Activated CD4-positive, alpha-beta T cell treated with anti-CD3 and anti-CD28 coated beads for 24 hours (primary cell): ENCODE data around the gene KHSRP.

Experiments used
- DNase-seq, 2 donors: peaks; one replicate each; pipeline ENCODE4 v3.0.0-alpha.2; 2020; ENCODE audit warnings: low read depth in 2 of 2

The KHSRP gene, protein sequence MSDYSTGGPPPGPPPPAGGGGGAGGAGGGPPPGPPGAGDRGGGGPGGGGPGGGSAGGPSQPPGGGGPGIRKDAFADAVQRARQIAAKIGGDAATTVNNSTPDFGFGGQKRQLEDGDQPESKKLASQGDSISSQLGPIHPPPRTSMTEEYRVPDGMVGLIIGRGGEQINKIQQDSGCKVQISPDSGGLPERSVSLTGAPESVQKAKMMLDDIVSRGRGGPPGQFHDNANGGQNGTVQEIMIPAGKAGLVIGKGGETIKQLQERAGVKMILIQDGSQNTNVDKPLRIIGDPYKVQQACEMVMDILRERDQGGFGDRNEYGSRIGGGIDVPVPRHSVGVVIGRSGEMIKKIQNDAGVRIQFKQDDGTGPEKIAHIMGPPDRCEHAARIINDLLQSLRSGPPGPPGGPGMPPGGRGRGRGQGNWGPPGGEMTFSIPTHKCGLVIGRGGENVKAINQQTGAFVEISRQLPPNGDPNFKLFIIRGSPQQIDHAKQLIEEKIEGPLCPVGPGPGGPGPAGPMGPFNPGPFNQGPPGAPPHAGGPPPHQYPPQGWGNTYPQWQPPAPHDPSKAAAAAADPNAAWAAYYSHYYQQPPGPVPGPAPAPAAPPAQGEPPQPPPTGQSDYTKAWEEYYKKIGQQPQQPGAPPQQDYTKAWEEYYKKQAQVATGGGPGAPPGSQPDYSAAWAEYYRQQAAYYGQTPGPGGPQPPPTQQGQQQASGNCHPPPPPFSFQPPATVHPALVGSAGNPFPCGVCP

DNA sequence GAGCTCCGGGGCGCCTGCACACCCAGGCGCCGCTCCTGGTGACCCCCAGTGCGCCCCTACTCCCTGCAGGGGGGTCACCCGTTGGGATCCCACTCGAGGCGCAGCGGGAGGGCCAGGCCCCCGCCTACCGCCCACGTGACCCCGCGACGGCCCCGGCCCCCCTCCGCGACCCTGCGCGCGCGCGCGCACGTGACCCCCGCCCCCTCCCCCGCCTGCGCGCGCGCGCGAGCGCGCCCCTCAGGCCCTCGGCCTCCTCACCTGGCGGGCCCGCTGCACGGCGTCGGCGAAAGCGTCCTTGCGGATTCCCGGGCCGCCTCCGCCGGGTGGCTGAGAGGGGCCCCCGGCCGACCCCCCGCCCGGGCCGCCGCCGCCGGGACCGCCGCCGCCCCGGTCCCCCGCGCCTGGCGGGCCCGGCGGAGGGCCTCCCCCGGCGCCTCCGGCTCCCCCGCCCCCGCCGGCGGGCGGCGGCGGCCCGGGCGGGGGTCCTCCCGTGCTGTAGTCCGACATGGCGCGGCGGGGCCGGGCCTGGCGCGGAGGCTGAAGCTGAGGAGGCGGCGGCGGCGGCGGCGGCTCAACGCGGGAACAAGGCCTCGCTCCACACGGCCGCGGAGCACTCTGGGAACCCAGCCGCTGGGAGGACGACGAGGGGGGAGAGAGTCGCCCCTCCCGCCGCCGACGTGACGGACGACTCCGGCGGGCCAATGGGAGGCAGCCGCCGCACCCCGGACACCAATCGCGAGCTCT is at the start of gene KHSRP:
Gene KHSRP, minus strand, starts transcription at position 617 of the 744 bp plus-strand sequence. Its CDS starts 110 bp downstream, at position 507.
- peak in 1 of 2 donors; percentile 26 for DNase-seq

DNA sequence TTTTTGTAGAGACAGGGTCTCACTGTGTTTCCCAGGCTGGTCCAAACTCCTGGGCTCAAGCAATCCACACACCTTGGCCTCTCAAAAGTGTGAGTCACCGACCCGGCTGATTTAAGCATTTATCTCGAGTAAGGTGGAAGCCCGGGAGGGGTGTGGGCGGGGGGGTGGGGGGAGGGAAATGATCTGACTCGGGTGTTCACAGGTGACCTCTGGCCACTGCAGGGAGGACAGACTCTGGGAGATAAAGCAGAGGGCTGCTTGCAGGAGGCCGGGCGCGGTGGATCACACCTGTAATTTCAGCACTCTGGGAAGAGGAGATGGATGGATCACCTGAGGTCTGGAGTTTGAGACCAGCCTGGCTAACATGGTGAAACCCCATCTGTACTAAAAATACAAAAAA is 49.0 kb upstream of the KHSRP start:
- DNase-seq, result no peak

DNA sequence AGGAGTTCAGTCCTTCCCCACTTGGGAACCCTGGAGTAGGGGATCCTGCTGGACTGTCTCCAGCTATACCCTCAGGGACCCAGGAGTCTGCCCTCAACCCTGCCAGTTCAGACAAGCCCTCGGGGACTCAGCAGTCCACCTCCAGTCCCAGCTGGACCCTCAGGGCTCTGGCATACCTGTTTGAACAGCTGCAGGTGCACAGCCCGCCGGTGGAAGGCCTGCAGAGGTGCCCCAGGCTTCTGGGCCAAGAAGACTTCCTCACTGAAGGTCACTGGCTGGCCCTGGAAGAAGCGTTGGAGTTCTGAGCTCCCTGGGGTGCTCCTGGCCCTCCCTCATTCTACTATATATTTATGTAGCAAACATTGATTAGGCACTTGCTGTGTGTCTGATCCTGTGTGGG is 48.1 kb upstream of the KHSRP start:
- DNase-seq, result no peak

DNA sequence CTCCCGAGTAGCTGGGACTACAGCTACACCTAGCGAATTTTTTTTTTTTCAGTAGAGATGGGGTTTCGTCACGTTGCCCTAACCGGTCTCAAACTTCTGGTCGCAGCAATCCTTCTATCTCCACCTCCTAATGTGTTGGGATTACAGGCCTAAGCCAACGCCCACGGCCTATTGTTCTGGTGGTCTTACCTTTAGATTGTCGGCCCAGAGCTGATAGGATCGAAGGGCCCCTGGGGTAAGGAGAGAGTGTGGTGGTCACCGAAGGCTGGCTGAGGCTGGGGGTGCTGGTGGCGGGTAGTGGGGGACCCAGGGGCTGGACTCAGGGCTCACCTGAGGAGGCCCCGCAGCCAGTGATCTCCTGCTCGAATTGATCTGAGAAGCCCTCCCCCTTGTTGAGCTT is 46.5 kb upstream of the KHSRP start:
- no peak for DNase-seq

DNA sequence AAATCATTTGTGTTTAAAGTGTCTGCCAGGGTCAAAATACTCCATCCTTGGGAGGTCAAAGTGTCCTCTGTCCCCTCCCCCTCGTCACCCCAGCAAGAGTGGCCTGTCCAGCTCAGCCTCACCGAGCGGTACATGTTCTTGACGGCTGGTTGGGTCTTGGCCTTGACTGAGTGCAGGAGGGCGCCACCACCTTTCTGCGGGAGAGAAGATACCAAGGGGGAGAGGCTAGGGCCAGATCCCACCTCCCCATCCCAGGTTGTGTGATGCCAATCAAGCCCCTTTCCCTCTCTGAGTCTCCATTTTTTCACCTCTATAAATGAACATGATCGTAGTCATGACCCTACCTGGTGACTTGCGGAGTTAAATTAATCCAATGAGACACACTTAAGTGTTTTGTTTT is 45.6 kb upstream of the KHSRP start:
- DNase-seq, result no peak

DNA sequence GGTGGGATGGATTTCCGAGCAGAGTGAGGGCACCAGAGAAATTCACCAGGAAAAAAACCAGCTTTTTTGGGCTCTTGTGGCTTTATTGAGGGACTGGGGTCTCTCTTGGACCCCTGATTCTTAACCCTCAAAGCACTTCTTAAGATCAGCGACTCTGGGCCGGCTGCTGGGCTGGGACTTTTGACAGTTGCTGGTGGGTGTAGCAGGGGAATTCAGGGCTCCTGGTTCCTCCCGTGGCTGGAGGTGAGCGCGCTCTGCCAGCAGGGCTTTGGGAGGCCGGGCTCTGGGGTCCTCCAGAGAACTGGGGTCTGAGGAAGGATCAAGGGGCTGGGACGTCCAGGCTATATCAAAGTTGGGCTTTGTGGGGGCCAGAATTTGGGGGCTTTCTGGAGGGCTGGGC is 42.8 kb upstream of the KHSRP start:
- DNase-seq, result no peak

DNA sequence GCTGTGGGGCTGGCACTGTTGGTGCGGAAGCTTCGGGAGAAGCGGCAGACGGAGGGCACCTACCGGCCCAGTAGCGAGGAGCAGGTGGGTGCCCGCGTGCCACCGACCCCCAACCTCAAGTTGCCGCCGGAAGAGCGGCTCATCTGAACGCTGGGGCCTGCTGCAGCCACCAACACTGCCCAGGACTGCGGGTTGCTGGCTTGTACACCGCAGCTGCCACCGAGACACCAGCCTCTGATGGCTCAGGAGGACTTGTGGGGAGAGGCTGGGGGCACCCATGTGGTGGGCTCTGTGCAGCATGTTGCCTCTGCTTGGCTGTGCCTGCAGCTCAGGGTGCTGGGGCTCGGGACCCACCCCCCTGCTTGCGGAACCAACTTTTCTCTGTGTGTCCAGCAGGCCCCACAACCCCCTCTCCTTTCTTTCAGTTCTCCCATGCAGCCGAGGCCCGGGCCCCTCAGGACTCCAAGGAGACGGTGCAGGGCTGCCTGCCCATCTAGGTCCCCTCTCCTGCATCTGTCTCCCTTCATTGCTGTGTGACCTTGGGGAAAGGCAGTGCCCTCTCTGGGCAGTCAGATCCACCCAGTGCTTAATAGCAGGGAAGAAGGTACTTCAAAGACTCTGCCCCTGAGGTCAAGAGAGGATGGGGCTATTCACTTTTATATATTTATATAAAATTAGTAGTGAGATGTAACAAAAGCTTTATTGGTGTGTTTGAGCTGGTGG is 42.1 kb upstream of the KHSRP start:
- no peak for DNase-seq

DNA sequence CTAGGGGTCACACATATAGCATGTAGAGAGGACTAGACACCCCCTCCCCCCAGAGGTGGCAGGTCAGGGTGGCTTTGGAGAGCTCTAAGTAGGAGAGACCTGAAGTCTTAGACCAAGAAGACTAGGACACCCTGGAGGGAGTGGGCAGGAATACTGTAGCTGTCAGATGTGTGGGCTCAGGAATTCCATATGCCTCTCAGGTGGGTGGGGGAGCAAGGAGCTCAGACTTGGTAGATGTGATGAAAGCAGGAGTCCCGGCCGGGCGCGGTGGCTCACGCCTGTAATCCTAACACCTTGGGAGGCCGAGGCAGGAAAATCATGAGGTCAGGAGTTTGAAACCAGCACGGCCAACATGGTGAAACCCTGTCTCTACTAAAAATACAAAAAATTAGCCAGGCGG is 41.1 kb upstream of the KHSRP start:
- DNase-seq, result no peak

DNA sequence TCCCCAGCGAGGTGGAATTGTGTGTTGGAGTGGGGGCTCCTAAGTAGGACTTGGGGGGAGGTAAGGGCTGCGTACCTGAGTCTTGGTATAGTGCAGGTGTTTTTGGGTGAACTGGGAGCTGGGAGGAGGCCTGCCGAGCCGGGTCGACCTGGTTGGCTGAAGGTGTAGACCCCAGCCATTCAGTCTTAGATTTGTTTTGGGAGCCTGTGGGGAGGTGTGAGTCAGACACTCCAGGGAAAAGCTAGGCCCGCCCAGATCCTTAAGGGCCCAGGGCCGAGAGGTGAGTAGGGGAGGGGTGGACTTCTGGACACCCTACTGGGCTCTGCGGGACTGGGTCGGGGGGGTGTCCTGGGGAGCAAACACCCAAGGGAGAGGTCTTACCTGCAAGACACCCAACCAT is 40.4 kb upstream of the KHSRP start:
- no peak for DNase-seq

DNA sequence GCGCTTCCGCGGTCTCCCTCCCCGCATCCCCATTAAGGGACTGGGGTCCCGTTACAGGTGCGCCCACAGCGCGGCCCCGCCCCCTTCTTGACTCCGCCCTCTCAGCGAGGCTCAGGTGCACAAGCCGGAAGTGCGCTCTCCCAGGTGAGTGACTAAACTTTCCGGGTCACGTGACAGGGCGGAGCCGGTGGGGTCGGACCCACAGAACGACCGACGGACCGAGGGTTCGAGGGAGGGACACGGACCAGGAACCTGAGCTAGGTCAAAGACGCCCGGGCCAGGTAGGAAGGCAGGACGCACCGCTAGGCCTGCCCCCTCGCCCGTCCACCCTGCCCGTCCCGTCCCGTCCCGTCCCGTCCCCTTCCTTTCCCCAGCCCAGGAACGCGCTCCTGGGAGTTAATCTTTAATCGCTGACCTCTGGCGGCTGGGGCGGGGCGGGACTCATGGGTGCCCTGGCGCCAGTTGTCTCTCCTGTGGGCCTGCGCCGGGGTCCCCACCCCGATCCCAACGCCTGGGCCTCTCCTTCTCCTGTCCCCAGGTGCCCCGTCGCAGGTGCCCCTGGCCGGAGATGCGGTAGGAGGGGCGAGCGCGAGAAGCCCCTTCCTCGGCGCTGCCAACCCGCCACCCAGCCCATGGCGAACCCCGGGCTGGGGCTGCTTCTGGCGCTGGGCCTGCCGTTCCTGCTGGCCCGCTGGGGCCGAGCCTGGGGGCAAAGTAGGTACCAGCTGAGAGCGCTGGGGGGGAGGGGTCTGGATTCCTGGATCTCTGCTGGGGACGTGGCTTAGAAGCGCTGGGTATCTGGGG is 39.7 kb upstream of the KHSRP start, which contains the start of gene CRB3:
Gene CRB3, plus strand, starts transcription at position 202 of the 804 bp plus-strand sequence. Its CDS starts 431 bp downstream, at position 633.
- no peak for DNase-seq

DNA sequence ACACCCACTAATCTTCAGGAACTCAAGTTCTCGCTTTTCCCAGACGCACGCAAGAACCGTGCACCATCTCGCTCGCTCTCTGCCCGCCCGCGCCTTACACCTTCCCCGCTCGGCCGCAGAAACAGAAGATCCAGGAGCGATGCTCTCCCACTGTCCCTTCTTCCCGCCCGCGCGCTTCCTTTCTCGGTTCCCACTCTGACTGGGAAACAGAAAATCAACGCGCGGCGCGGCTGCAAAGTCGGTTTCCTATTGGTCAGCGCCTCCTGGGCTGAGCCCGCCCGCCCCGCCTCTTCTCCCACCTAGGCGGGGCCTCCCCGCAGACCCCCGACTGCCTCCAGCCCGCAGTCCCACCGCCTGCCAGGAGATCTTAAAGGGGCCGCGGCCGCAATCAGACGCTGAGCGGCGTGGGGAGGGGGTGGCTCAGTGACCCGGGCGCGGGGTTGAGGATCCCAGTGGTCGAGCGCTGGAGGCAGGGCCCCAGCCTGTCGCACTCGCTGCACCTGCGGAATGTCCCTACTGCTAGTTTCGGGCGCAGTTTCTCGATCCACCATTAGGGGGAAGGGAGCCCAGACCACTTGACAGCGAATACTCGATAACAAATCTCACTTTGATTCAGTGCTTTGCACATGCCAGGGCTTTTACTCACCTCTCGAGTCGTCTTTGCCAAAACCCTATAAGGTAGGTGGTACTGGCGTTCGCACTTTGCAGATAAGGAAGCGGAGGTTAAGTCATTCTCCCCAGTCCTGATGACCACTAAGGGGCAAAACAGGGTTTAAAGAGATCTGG is 35.7 kb upstream of the KHSRP start:
- peak; percentile 96 for DNase-seq

DNA sequence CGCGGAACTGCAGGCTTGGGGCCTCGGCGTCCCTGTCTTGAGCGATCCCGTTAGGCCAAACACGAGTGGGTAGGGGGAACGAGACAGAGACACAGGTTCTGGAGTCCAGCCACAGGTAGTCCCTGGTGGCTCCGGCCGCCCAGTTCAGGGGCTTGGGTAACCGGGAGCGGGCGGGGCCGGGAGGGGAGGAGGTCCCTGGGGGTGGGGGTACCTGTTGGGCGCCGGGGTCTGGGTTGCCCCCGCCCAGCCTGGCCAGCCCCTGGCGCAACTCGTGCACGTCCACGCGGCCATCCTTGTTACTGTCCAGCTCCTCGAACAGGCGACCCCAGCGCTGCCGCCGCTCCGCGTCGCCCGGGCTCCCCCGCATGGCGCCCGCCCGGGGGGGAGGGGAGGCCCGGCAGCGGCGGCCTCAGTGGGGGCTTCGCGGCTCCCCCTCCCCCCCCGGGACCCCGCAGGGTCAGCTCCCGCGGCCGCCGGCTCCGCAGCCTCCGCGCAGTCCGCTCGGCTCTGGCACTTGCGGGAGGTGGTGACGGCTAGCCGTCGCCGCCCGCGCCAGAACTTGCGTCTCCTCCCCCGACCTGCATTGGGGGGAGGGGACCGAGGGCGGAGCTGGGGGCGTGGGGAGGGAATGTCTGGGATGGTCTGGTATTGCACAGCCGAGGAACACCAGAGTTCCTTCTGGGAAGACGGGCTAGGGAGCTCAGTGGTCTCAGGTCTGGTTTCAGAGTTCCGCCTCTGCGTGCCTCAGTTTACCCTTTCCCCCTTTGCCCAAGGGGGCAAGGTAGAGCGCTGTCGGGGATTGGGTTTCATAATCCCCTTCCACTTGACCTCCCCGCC is 34.9 kb upstream of the KHSRP start, which contains the start of gene SLC25A23:
Gene SLC25A23, minus strand, starts transcription at position 531 of the 837 bp plus-strand sequence. Its CDS starts 164 bp downstream, at position 367.
- peak; percentile 32 to 59 for DNase-seq

DNA sequence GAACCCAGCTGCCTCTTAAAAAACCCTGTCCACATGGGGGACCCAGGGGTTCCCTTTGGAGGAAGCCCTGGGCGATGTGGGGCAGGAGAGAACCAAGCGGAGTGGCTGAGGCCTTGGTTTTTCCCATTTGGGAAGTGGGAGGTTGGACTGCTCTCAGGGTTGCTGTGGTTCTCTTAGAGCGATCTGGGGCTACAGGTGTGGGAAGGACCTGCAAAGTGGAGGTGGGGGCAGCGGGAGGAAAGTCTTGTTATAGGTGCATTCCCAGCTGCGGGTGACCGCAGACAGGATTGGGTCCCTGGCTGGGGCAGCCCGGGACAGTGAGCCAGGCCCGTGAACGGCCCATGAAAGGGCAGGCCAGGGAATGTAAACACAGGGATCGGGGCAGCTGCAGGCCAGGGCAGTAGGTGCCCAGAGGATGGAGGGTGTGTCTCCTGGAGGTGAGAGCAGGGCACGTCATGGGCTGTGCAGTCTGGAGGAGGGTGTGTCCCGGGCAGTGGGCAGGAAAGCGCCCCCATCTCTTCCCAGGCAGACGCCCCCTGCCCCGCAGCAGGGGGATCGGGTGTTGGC is 34.2 kb upstream of the KHSRP start:
- no peak for DNase-seq

DNA sequence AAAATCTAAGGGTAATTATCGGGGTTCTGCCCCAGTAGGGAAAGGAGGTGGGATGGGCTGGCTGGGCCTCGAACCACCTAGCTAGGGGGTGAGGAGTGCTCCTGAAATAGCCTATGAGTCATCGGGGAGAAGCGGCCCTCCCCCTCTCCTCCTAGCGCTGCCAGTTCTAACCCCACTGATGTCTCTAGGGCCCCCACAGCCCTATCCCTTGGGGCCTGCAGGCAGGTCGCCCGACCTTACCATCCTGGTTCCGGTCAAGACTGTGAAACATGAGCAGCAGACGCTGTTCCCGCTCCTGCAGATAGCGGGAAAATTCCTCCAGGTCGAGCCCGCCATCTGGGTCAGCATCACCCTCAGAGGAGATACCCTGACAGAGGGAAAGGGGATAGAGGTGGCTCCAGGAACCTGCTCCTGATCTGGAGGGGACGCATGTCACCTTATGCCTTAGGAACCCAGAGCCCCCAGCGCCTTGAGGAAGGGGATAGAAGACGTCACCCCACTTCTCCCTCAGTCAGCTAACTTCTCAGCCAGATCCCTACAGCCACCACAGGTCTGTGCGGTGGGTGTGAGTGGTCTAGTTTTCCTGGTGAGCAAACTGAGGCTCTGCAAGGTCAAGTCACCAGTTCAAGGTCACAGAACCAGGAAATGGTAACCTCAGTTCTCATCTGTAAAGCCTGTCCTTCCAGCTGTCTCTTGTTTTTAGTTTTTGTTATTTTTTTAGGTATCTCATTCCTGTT is 33.5 kb upstream of the KHSRP start:
- DNase-seq, result no peak

DNA sequence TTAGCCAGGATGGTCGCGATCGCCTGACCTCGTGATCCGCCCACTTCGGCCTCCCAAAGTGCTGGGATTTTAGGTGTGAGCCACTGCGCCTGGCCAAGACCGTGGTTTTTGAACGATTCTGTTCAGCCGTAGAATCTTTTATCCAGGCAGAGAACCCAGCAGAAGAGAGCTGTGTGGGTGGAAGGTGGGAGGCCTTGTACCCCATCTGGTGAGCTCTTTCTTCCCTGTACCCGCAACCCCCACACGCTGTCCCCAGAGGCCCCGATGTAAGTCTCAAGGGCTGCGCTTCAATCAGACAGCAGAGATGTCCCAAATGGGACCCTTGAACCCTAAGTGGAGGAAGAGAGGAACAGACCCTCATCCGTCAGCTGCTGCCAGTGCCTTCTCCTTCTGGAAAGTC is 31.3 kb upstream of the KHSRP start:
- DNase-seq, result no peak

DNA sequence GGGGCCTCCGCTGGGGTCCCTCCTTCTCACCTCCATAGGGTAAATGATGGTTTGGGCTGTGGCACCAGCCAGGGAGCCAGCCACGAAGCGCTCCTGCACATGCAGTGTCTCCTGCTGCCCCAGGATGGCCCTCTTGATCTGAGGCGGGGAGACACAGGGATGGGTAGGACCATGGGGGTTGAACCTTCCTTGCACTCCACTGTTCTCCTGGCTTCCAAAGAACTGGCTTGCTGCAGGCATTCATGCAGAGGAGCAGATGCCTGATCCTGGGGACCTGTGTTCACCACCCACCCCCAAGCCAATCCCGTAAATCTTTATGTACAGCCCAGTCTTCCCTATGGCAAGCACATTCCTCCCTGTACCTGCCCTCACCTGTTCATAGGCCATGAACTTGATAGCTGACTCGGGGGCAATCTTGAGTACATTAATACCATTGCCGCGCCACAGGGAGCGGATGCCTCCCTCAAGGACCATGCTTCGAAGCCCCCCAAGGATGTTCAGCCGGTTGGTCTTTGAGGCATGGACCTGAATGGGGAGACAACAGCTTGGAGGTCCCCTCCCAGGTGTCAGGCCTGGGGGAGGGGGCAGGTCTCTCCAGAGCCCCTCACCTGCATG is 29.4 kb upstream of the KHSRP start:
- no peak for DNase-seq

DNA sequence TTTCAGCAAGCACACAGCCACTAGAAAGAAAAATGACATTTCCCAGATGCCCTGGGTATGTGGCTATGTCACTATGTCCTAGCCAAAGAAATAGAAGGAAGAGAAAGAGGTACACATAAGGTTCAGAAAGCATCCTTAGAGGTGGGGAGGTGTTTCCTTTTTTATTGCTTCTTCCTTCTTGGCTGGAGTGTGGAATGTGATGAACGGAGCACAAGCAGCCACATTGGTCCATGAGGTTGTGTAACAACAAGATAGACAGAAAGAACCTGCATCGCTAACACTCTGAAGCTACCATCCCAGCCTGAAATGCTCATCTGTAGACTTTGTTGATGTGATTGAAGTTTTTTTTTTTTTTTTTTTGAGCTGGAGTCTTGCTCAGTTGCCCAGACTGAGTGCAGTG is 28.3 kb upstream of the KHSRP start:
- no peak for DNase-seq
